HepG2 (cell line): ENCODE measurements around the gene RPS6KA5. TPM values are rescaled to one million over a fixed set of nuclear protein-coding genes. Genes with fewer than 3 reads are reported as not detected.
A peak's percentile ranks its signal among the peaks of the same experiment; 100 is the strongest.

ENCODE experiments used
- BRD4 ChIP-seq: sonication (generic); formaldehyde crosslinking; IDR thresholded peaks from 2 replicates; pipeline ENCODE4 v1.4.0; 2020; ENCODE audit warnings: missing genetic modification reagents
- CEBPB ChIP-seq: IDR thresholded peaks from 2 replicates; pipeline ENCODE4 v1.6.1; 2011; ENCODE audit warnings: low read depth, low read length, improper control_type of control experiment, borderline replicate concordance
- FOSL2 ChIP-seq: sonication (generic); formaldehyde crosslinking; IDR thresholded peaks from 2 replicates; pipeline ENCODE4 v1.4.0; 2020; ENCODE audit warnings: missing genetic modification reagents
- FOXK1 ChIP-seq: sonication (generic); formaldehyde crosslinking; IDR thresholded peaks from 2 replicates; pipeline ENCODE4 v1.4.0; 2020; ENCODE audit warnings: low read depth, missing genetic modification reagents, borderline replicate concordance
- GABPA ChIP-seq, 2 experiments: IDR thresholded peaks; 2 replicates each; pipeline ENCODE4 v1.6.1; 2011 to 2016; ENCODE audit warnings: low read depth in 2 of 2, low read length in 1 of 2, missing biosample characterization in 1 of 2, missing genetic modification characterization in 1 of 2
- MEF2D ChIP-seq: sonication (generic); formaldehyde crosslinking; IDR thresholded peaks from 2 replicates; pipeline ENCODE4 v1.5.1; 2020; ENCODE audit warnings: mild to moderate bottlenecking, missing genetic modification reagents
- NCOA1 ChIP-seq: sonication (generic); formaldehyde crosslinking; IDR thresholded peaks from 2 replicates; pipeline ENCODE4 v1.9.0; 2021; ENCODE audit warnings: missing genetic modification reagents
- NR1H2 ChIP-seq: sonication (generic); formaldehyde crosslinking; IDR thresholded peaks from 2 replicates; pipeline ENCODE4 v1.8.1; 2022; ENCODE audit warnings: low read depth, missing genetic modification reagents, borderline replicate concordance
- STAG1 ChIP-seq: sonication (generic); formaldehyde crosslinking; IDR thresholded peaks from 2 replicates; pipeline ENCODE4 v1.4.0; 2020; ENCODE audit warnings: missing genetic modification reagents
- TAF1 ChIP-seq: sonication (generic); formaldehyde crosslinking; IDR thresholded peaks from 2 replicates; pipeline ENCODE4 v1.4.0; 2020; ENCODE audit warnings: missing genetic modification reagents
- TBX3 ChIP-seq: fragments of 450-650 bp; IDR thresholded peaks from 2 replicates; pipeline ENCODE4 v1.6.1; 2017; ENCODE audit warnings: antibody characterized with exemption, mild to moderate bottlenecking, inconsistent platforms, borderline replicate concordance
- ZHX1 ChIP-seq: sonication (generic); formaldehyde crosslinking; IDR thresholded peaks from 2 replicates; pipeline ENCODE4 v1.8.1; 2022; ENCODE audit warnings: low read depth, mild to moderate bottlenecking, missing genetic modification reagents
- ZNF687 ChIP-seq: sonication (generic); formaldehyde crosslinking; IDR thresholded peaks from 2 replicates; pipeline ENCODE4 v1.5.1; 2020; ENCODE audit warnings: mild to moderate bottlenecking, missing genetic modification reagents, moderate library complexity
- ZNF83 ChIP-seq: sonication (generic); formaldehyde crosslinking; IDR thresholded peaks from 2 replicates; pipeline ENCODE4 v1.4.0; 2020; ENCODE audit warnings: missing genetic modification reagents, mild to moderate bottlenecking, borderline replicate concordance
- ZZZ3 ChIP-seq: sonication (generic); formaldehyde crosslinking; IDR thresholded peaks from 2 replicates; pipeline ENCODE4 v1.4.0; 2020; ENCODE audit warnings: missing genetic modification reagents, mild to moderate bottlenecking, borderline replicate concordance
- polyA plus RNA-seq, 8 experiments: library from polyadenylated mRNA; depleted of rRNA in 3 of 8; stranded (reverse) in 7 of 8; unstranded in 1 of 8; fragments of >200 nt; fragmentation: Illumina TruSeq in 4 of 8; extraction: Trizol in 4 of 8; gene quantifications; 2 replicates each; pipeline versions ENCODE4 v1.2.1 to v1.2.3, GENCODE V29; 2011 to 2016; ENCODE audit warnings: low read depth in 4 of 8, missing spikeins in 1 of 8, mixed read lengths in 1 of 8; ENCODE audit not compliant: insufficient read depth in 1 of 8
- total RNA-seq, 5 experiments: library from RNA; depleted of rRNA; stranded (reverse); fragments of >200 nt; fragmentation: Illumina TruSeq; extraction: Trizol; gene quantifications; 2 replicates each; pipeline ENCODE4 v1.2.3, GENCODE V29; 2016; ENCODE audit warnings: low read depth in 1 of 5
- TF ChIP-seq, protein P1 (sequence below): sonication (generic); formaldehyde crosslinking; IDR thresholded peaks from 2 replicates; pipeline ENCODE4 v1.4.0; 2020; ENCODE audit warnings: missing genetic modification reagents
- TF ChIP-seq, protein P2 (sequence below): sonication (generic); formaldehyde crosslinking; IDR thresholded peaks from 2 replicates; pipeline ENCODE4 v1.4.0; 2020; ENCODE audit warnings: missing genetic modification reagents, borderline replicate concordance

The RPS6KA5 gene
- total and polyA plus RNA-seq, 2 of the 13 experiments (the other 11 are each of a cell fraction or from before 2014, with no cell fraction given): 0.50 to 0.58 TPM

DNA sequence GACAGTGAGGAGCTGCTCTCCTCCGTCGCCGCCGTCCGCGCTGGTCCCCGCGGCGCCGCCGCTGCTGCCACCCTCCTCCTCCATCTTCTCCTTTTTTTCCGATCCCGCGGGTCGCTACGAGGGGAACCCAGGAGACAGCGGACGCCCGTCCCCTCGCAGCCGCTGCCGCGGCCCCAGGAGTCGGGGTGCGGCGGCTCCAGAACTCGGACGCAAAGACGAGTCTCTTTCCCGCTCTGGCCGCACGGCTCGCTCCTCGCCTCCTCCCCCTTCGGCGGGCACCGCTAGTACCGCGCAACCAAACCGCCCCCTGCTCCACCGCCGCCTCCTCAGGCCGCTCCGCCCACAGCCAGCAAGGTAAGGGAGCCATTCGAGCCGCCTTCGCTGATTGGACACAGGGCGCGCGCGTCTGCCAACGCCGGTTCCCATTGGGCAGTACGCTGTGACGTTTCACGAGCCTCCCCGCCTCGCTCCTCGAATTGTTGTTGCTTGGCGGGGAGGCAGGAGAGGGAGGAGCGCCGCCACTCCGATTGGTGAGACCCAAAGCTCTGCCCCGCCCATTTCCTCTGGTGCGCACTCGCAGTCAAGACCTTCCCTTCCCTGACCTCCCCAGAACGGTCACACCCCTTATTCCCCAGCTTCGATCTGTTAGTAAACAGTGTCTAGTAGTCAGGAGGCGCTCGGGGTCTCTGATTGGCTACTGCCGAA, at the start of gene RPS6KA5 (continued):
- TF ChIP-seq, protein P1, sequence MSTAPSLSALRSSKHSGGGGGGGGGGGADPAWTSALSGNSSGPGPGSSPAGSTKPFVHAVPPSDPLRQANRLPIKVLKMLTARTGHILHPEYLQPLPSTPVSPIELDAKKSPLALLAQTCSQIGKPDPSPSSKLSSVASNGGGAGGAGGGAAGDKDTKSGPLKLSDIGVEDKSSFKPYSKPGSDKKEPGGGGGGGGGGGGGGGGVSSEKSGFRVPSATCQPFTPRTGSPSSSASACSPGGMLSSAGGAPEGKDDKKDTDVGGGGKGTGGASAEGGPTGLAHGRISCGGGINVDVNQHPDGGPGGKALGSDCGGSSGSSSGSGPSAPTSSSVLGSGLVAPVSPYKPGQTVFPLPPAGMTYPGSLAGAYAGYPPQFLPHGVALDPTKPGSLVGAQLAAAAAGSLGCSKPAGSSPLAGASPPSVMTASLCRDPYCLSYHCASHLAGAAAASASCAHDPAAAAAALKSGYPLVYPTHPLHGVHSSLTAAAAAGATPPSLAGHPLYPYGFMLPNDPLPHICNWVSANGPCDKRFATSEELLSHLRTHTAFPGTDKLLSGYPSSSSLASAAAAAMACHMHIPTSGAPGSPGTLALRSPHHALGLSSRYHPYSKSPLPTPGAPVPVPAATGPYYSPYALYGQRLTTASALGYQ (CRISPR knock-in tag): no peak
- no peak for TF ChIP-seq CEBPB
- no peak for TF ChIP-seq FOSL2 (CRISPR knock-in tag)
- no peak for TF ChIP-seq ZZZ3 (CRISPR knock-in tag)
- peak; percentile 21; the same call in 1 of the 2 replicates for TF ChIP-seq STAG1 (CRISPR knock-in tag)
- no peak for TF ChIP-seq NCOA1 (CRISPR knock-in tag)
- no peak for TF ChIP-seq NR1H2
- no peak for TF ChIP-seq BRD4 (CRISPR knock-in tag)
- no peak for TF ChIP-seq TBX3
- TF ChIP-seq ZHX1 (CRISPR knock-in tag): 0 out of 2 replicates have a peak, but pooled peaks have one; percentile 36
- TF ChIP-seq ZNF687 (CRISPR knock-in tag): peak; percentile 85; the same call in 1 of the 2 replicates
- peak; percentile 59 for TF ChIP-seq TAF1 (CRISPR knock-in tag)
- no peak; the same call in 1 of the 2 replicates for TF ChIP-seq MEF2D
- no peak for TF ChIP-seq ZNF83 (CRISPR knock-in tag)
- no peak for TF ChIP-seq GABPA (IDR thresholded peaks at IDR 0.05; ENCODE audit: low read depth, low read length)
- peak; percentile 69; the same call in 1 of the 2 replicates for TF ChIP-seq GABPA (CRISPR knock-in tag; IDR thresholded peaks at IDR 0.05; ENCODE audit: low read depth)
- peak; percentile 92 for TF ChIP-seq FOXK1 (CRISPR knock-in tag)
- TF ChIP-seq, protein P2, sequence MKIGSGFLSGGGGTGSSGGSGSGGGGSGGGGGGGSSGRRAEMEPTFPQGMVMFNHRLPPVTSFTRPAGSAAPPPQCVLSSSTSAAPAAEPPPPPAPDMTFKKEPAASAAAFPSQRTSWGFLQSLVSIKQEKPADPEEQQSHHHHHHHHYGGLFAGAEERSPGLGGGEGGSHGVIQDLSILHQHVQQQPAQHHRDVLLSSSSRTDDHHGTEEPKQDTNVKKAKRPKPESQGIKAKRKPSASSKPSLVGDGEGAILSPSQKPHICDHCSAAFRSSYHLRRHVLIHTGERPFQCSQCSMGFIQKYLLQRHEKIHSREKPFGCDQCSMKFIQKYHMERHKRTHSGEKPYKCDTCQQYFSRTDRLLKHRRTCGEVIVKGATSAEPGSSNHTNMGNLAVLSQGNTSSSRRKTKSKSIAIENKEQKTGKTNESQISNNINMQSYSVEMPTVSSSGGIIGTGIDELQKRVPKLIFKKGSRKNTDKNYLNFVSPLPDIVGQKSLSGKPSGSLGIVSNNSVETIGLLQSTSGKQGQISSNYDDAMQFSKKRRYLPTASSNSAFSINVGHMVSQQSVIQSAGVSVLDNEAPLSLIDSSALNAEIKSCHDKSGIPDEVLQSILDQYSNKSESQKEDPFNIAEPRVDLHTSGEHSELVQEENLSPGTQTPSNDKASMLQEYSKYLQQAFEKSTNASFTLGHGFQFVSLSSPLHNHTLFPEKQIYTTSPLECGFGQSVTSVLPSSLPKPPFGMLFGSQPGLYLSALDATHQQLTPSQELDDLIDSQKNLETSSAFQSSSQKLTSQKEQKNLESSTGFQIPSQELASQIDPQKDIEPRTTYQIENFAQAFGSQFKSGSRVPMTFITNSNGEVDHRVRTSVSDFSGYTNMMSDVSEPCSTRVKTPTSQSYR (CRISPR knock-in tag): peak; percentile 44; the same call in 1 of the 2 replicates
